ENCODE results near the gene INAFM2. TPM values are rescaled to one million over a fixed set of nuclear protein-coding genes. Genes with fewer than 3 reads are reported as not detected.
A peak's percentile ranks its signal among the peaks of the same experiment; 100 is the strongest.

INAFM2 gene
- total and polyA plus RNA-seq, 9 of the 15 experiments (the other 6 are each of a cell fraction or from before 2014, with no cell fraction given): 11.8 to 43.1 (median 27.2) TPM

DNA sequence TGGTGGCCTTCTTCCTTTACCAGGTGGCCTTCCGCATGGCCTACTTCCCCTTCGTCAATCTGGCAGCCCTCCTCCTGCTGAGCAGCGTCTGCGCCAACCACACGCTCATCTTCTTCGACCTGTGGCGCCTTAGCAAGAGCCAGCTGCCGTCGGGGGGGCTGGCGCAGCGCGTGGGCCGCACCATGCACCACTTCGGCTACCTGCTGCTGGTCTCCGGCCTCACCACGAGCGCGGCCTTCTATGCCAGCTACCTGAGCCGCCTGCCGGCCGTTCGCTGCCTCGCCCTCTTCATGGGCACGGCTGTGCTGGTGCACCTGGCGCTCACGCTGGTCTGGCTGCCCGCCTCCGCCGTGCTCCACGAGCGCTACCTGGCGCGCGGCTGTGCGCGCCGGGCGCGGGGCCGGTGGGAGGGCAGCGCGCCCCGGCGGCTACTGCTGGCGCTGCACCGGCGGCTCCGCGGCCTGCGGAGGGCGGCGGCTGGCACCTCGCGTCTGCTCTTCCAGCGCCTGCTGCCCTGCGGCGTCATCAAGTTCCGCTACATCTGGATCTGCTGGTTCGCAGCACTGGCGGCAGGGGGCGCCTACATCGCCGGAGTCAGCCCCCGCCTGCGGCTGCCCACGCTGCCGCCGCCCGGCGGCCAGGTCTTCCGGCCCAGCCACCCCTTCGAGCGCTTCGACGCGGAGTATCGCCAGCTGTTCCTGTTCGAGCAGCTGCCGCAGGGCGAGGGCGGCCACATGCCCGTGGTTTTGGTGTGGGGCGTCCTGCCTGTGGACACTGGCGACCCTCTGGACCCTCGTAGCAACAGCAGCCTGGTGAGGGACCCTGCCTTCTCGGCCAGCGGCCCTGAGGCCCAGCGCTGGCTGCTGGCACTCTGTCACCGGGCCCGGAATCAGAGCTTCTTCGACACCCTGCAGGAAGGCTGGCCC is 44.5 kb downstream of the INAFM2 start (continued):
- TF ChIP-seq ZNF280A (IDR thresholded peaks at IDR 0.05; ENCODE audit: low read depth, partially characterized antibody) (no peak), SNRNP70 (optimal IDR thresholded peaks at IDR 0.05; ENCODE audit: low read depth, low read length) (no peak), STAT5A (IDR thresholded peaks at IDR 0.05; ENCODE audit: borderline replicate concordance, low read length) (no peak), MED1 (CRISPR knock-in tag; IDR thresholded peaks at IDR 0.05; ENCODE audit: borderline replicate concordance) (no peak), ZNF583 (CRISPR knock-in tag; IDR thresholded peaks at IDR 0.05) (no peak), SRSF1 (IDR thresholded peaks at IDR 0.05; ENCODE audit: low read depth, low read length) (no peak), RAD21 (CRISPR knock-in tag; conservative IDR thresholded peaks at IDR 0.05 in 1 of 2, IDR thresholded peaks at IDR 0.05 in 1 of 2) (peak in 1 of 2 experiments; percentile 77; a peak in 3 of 4 replicates), ZNF780A (CRISPR knock-in tag; IDR thresholded peaks at IDR 0.05) (no peak), TOE1 (IDR thresholded peaks at IDR 0.05; ENCODE audit: borderline replicate concordance) (peak; percentile 35; the same call in 1 of the 2 replicates), TOE1 (CRISPR knock-in tag; IDR thresholded peaks at IDR 0.05; ENCODE audit: borderline replicate concordance, low read depth) (no peak), ZNF146 (CRISPR knock-in tag; IDR thresholded peaks at IDR 0.05; ENCODE audit: unreplicated experiment) (no peak), MLLT1 (IDR thresholded peaks at IDR 0.05) (no peak), ZBTB43 (CRISPR knock-in tag; IDR thresholded peaks at IDR 0.05) (no peak), ZFP36 (IDR thresholded peaks at IDR 0.05; ENCODE audit: low read depth, low read length, partially characterized antibody) (no peak), ZNF695 (CRISPR knock-in tag; IDR thresholded peaks at IDR 0.05) (no peak), SRSF9 (IDR thresholded peaks at IDR 0.05; ENCODE audit: borderline replicate concordance, low read depth, low read length) (no peak)
- TF ChIP-seq, protein P1, sequence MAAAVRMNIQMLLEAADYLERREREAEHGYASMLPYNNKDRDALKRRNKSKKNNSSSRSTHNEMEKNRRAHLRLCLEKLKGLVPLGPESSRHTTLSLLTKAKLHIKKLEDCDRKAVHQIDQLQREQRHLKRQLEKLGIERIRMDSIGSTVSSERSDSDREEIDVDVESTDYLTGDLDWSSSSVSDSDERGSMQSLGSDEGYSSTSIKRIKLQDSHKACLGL (CRISPR knock-in tag; IDR thresholded peaks at IDR 0.05; ENCODE audit: borderline replicate concordance, poor library complexity, severe bottlenecking): no peak
- TF ChIP-seq, protein P2, sequence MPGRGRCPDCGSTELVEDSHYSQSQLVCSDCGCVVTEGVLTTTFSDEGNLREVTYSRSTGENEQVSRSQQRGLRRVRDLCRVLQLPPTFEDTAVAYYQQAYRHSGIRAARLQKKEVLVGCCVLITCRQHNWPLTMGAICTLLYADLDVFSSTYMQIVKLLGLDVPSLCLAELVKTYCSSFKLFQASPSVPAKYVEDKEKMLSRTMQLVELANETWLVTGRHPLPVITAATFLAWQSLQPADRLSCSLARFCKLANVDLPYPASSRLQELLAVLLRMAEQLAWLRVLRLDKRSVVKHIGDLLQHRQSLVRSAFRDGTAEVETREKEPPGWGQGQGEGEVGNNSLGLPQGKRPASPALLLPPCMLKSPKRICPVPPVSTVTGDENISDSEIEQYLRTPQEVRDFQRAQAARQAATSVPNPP (IDR thresholded peaks at IDR 0.05; ENCODE audit: borderline replicate concordance, insufficient read depth, insufficient read length): no peak
- TF ChIP-seq, protein P3, sequence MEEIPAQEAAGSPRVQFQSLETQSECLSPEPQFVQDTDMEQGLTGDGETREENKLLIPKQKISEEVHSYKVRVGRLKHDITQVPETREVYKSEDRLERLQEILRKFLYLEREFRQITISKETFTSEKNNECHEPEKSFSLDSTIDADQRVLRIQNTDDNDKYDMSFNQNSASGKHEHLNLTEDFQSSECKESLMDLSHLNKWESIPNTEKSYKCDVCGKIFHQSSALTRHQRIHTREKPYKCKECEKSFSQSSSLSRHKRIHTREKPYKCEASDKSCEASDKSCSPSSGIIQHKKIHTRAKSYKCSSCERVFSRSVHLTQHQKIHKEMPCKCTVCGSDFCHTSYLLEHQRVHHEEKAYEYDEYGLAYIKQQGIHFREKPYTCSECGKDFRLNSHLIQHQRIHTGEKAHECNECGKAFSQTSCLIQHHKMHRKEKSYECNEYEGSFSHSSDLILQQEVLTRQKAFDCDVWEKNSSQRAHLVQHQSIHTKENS (CRISPR knock-in tag; IDR thresholded peaks at IDR 0.05): no peak

Data from K562 (cell line).